Measurements from ENCODE around the gene ZNF638.

ZNF638 gene

GRCh38 chr2:71452565-71452964 is 121.0 kb downstream of the ZNF638 start:
- FAIRE-seq: no peak
- DNase-seq (ENCODE audit: extremely low spot score, insufficient read length, low read depth): no peak

- DNase-seq (ENCODE audit: extremely low spot score, insufficient read length, low read depth) (no peak), FAIRE-seq (no peak)
Measured at GRCh38 chr2:71453404-71454220, 122.0 kb downstream of the ZNF638 start, which contains the start of gene DYSF. TSS of gene DYSF (plus strand) at chr2:71453561.

GRCh38 chr2:71454221-71455010 is 122.8 kb downstream of the ZNF638 start:
- FAIRE-seq: no peak
- DNase-seq (ENCODE audit: extremely low spot score, insufficient read length, low read depth): no peak

DNA sequence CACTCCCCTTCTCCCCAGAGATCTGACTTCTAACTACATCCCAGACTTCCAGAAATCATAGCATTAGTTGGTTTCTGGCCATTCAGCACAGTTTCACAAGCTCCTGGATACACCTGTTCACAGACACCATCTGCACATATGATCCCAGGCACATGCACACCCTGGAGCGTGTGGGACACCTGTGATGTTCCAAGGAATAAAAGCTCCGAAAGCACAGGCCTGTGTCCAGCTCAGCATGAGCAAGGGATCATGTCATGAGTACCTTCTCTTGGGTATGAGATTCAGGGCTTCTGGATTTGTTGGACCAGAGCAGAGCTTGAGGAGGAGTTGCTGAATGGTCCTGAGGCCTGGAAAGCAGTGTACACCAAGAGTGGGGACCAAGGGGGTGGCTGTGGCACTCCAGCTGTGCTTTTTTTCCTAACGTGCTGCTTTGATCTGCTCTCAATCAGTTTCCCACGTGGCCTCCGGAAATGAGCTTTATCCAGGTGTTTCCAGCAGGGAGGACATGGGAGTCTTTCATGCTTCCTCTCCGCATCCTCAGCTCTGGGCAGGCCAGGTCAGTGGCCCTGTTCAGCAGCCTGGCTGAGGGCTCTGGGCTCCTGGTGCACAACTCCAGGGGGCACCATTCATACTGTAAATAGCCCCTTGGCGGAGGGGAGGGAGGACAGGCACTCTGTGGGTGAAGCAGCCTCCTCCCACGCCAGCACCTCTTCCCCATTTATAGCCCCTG is 123.6 kb downstream of the ZNF638 start:
- no peak for DNase-seq (ENCODE audit: extremely low spot score, insufficient read length, low read depth)
- FAIRE-seq: no peak

- FAIRE-seq: no peak
- DNase-seq (ENCODE audit: extremely low spot score, insufficient read length, low read depth): no peak
Measured at GRCh38 chr2:71455741-71456569, 124.4 kb downstream of the ZNF638 start.

DNA sequence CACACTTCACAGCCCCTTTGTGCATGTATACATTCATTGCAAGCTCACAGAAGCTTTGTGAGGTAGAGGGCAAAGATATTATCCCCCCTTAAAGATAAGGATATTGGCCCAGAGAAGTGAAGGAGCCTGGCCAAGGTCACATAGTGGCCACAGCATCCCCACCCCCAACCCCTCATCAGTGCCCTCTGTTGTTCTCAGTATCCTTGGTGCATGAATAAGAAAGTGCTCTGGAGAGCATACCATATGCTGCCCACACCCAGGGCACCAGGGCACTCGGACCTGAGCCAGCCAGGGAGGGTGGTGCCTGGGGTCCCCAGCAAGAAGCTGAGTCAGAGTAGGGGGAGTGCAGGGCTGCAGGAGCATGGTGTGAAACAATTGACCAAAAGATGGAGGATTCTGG is 125.0 kb downstream of the ZNF638 start:
- DNase-seq (ENCODE audit: extremely low spot score, insufficient read length, low read depth) (no peak), FAIRE-seq (no peak)

- FAIRE-seq (no peak), DNase-seq (ENCODE audit: extremely low spot score, insufficient read length, low read depth) (no peak)
Measured at GRCh38 chr2:71457123-71457915, 125.7 kb downstream of the ZNF638 start.

GRCh38 chr2:71457923-71458322 is 126.3 kb downstream of the ZNF638 start:
- DNase-seq (ENCODE audit: extremely low spot score, insufficient read length, low read depth): no peak

GRCh38 chr2:71458413-71459083 is 127.0 kb downstream of the ZNF638 start:
- no peak for FAIRE-seq
- DNase-seq (ENCODE audit: extremely low spot score, insufficient read length, low read depth): no peak

More at GRCh38 chr2:71457923-71458322, 126.3 kb downstream of the ZNF638 start:
- no peak for FAIRE-seq

DNA sequence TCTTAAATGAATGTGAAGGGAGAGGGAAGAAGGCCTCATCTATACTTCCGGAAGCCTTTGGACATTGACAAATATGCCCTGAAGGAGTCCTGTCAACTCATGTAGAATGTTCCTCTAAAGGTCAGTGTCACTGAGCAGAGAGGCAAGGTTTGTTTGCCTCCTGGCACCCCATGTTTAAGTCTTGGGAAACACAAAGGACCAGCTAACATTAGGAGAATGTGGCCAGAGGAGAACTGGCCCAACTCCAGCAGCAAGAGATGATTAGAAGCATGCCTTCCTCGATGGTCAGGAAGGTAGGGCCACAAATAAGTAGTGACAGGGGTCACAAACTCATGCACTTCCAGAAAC is 127.5 kb downstream of the ZNF638 start:
- DNase-seq (ENCODE audit: extremely low spot score, insufficient read length, low read depth): no peak
- FAIRE-seq: no peak

DNA sequence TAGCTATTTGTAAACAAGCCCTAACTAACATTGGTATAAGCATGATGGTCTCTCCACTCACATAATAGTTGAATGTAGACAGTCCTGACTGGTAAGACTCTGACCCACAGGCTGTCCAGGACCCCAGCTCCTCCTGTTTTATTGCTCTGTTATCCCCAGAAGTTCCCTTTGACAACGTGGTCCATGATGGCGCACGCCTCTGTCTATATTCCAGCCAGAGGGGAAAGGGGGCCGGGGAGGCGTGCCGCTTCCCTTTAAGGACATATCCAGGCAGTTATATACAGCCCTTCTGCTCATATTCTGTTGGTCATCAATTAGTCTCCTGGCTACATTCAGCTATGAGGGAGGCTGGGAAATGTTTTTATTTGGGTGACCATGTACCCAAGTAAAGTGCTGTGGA is 128.5 kb downstream of the ZNF638 start:
- FAIRE-seq: no peak
- no peak for DNase-seq (ENCODE audit: extremely low spot score, insufficient read length, low read depth)

DNA sequence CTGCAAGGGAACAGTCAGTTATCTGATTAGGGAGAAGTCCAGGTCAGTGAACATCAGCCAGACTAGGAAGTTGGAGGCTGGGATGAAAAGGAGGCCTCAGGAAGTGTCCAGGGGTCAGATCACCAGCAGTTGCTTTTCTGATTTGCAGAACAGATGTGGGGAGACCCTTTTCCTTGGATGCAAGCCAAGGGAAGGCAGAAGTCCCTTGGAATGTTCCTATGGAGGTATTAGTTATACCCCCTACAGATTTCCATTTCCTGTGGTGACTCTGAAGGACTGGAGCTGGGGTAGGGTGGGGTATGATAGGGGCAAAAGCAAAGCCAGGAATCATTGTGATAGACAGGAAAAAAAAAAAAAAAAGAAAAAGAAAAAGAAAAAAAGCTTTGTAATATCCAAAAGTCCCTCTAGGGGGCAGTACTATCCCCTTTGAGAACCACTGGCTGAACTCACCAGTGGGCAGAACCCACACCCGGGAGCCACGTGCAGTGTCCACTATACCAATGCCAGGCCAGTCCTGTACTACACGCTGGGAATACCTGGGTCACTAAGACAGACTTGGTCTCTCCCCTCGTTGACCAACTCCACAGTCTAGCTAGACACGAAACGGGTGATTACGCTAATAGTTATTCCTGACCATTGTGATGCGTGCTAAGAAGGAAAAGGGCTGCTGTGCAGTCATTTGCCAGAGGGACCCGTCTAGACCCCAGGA is 129.2 kb downstream of the ZNF638 start:
- DNase-seq (ENCODE audit: extremely low spot score, insufficient read length, low read depth): no peak
- no peak for FAIRE-seq

- FAIRE-seq (no peak), DNase-seq (ENCODE audit: extremely low spot score, insufficient read length, low read depth) (no peak)
Measured at GRCh38 chr2:71461304-71461671, 129.7 kb downstream of the ZNF638 start.

DNA sequence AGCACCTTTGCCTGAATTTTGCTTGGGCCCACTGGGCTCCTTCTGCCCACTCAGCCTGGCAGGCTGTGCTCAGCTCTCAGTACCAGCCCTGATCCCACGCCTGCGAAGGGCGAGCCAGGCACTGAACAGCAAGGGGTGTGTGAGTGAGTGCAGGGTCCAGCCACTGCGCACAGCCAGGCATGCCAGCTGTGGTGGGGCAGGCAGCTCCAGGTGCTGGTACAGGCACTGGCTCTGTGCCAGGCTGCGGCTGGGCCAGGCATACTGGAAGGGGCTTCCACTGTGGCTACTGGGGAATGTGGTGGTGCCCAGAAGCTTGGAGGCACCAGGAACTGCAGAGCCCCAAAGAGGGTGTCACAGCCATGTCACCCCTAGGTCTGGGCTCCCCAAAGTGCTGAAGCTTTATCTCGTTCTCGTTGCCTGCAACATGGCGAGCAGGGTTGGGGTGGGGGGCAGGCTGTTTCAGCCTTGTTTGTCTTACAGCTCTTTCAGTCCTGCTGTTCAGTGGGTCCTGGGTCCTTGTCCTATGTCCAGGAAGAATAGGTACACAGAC is 130.5 kb downstream of the ZNF638 start:
- FAIRE-seq (no peak), DNase-seq (ENCODE audit: extremely low spot score, insufficient read length, low read depth) (no peak)

GRCh38 chr2:71462641-71463341 is 131.2 kb downstream of the ZNF638 start:
- DNase-seq (ENCODE audit: extremely low spot score, insufficient read length, low read depth): no peak
- FAIRE-seq: no peak

GRCh38 chr2:71463342-71463654 is 131.7 kb downstream of the ZNF638 start:
- no peak for FAIRE-seq

GRCh38 chr2:71464389-71464788 is 132.8 kb downstream of the ZNF638 start:
- FAIRE-seq: no peak

More at GRCh38 chr2:71463342-71463654, 131.7 kb downstream of the ZNF638 start:
- no peak for DNase-seq (ENCODE audit: extremely low spot score, insufficient read length, low read depth)

More at GRCh38 chr2:71464389-71464788, 132.8 kb downstream of the ZNF638 start:
- no peak for DNase-seq (ENCODE audit: extremely low spot score, insufficient read length, low read depth)
